Activated effector memory CD4-positive, alpha-beta T cell treated with Interleukin-2 at 50 U/mL for 16 hours (primary cell): Measurements from ENCODE around the gene PUM1.
"Not testable (repeated sequence)": the region's sequence is repeated elsewhere in the genome, so short reads cannot be mapped to it uniquely, and the experiment has no call there.

Experiments used
- DNase-seq: peaks from one replicate; pipeline ENCODE4 v3.0.0-alpha.2; 2020

Gene PUM1

GRCh38 chr1:30955448-30956015 is 110.0 kb downstream of the PUM1 start:
- no peak for DNase-seq

GRCh38 chr1:30953685-30954084 is 111.8 kb downstream of the PUM1 start:
- no peak for DNase-seq

GRCh38 chr1:30952098-30952497 is 113.4 kb downstream of the PUM1 start:
- no peak for DNase-seq

GRCh38 chr1:30950700-30951099 is 114.8 kb downstream of the PUM1 start:
- DNase-seq: no peak

DNA sequence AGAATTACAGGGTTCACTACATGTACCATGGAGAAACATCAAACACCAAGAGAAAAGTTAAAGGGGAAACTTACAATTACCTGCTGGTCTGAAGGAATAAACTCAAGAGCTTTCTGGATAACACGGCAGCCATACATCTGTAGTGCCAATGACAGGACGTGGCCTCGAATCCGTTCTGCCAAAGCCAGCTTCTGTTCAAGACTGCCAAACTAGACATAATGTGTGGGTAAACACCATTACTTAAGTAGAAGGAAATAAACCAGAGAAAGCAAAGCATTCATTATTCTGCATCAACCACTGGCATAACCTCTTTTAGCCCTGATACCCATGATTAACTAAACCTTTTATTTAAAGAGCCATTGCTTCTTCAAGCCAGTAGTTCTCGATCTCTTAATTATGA is 115.5 kb downstream of the PUM1 start:
- no peak for DNase-seq

DNA sequence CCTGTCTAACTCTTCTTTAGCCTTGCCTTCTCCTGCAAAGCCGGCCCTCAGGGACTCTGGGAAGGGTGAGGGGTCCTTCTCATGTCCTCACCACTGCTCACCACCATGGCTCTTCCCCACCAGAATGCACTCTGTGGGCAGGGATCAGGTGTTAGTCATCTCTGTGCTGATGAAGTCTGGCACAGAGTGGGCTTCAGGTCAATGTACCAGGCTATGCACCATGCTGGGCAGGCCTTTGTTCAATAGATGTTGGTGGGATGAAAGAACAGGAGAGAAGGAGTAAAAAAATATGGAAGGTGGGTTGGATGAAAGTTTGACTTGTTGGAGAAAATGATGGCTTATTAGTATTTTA is 116.1 kb downstream of the PUM1 start:
- not testable (repeated sequence) for DNase-seq

GRCh38 chr1:30948813-30949486 is 116.6 kb downstream of the PUM1 start:
- not testable (repeated sequence) for DNase-seq

DNA sequence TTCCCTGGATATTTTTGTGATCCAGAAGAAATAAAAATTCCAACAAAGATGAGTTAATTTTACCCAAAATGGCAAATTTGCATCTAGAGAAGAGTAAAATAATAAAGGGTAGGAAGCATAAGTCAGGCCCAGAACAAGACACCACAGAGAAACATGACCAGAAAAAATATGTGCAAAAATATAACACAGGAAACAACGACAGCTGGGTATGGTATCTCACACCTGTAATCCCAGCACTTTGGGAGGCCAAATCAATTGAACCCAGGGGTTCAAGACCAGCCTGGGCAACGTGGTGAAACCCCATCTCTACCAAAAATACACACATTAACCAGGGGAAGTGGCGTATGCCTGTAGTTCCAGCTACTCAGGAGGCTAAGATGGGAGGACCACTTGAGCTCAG is 117.2 kb downstream of the PUM1 start:
- no peak for DNase-seq

GRCh38 chr1:30947212-30947611 is 118.3 kb downstream of the PUM1 start:
- no peak for DNase-seq

GRCh38 chr1:30942326-30942963 is 123.1 kb downstream of the PUM1 start:
- no peak for DNase-seq

GRCh38 chr1:30940541-30940940 is 125.0 kb downstream of the PUM1 start:
- DNase-seq: no peak

- DNase-seq: no peak
These were observed 128.9 kb downstream of the PUM1 start for GRCh38 chr1:30936541-30937171.

- DNase-seq: not testable (repeated sequence)
These were observed 129.8 kb downstream of the PUM1 start for GRCh38 chr1:30935758-30936157.

DNA sequence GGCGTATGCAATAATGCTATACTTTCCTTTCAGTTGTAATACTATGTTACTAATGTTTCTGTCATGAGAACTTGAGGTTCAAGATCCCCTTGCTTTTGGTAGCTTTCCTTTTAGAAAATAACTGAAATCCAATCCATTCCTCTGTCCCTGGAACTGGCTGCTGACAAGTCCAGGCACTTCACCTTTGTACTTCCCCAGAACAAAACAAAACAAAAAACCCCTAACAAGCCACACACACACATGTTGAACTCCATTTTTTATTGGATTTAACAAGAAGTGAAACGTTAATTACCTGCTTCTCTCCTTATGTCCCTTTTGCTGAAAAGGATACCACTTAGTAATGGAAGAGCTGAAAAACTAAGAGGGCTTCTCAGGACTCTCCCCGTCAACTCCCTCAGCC is 130.9 kb downstream of the PUM1 start:
- DNase-seq: no peak

GRCh38 chr1:30933874-30934252 is 131.7 kb downstream of the PUM1 start:
- DNase-seq: no peak

- DNase-seq: no peak
These were observed 134.8 kb downstream of the PUM1 start for GRCh38 chr1:30930631-30931173.

DNA sequence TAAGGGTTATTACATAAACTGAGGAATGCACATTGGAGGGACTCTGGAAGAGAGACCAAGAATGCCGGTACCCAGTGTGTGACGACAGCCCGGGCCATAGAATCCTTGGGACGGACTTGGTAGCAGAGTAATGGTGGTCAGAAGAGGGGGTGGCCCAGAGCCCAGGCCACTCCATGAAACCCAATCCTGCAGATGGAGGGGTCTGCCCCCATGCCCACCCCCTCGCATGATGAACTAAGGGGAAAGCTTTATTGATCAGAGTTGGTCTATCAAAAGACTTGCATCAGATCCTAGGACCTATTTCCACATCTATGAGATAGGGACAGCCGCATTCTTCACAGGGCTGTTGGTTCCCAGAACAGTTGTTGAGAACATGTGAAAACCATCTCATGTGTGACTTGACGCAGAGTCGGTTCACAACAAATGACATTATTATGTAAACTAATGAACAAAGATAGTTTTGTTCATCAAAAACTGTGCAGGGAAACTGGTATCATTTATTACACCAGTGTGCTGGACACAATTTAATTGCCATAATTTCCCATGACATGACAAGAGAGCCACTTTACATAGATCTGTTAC is 135.5 kb downstream of the PUM1 start:
- DNase-seq: no peak

- DNase-seq: no peak
These were observed 136.2 kb downstream of the PUM1 start for GRCh38 chr1:30929135-30929889.

DNA sequence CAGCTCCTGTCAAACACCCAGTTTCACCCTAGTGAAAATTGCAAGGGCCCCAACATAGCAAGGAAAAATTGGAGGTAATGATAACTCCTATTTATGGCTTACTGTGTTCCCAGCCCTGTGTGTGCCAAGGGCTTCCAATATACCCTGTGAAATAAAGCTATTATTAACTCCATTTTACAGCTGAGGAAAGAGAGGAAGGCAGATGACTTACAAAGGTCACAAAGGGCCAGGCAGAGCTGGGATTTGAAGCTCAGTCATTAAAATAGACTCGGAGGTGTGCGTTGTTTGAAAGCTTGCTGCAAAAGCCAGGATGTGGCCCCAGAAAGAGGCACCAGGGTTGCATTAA is 136.8 kb downstream of the PUM1 start:
- no peak for DNase-seq

GRCh38 chr1:30928171-30928570 is 137.3 kb downstream of the PUM1 start:
- DNase-seq: no peak

DNA sequence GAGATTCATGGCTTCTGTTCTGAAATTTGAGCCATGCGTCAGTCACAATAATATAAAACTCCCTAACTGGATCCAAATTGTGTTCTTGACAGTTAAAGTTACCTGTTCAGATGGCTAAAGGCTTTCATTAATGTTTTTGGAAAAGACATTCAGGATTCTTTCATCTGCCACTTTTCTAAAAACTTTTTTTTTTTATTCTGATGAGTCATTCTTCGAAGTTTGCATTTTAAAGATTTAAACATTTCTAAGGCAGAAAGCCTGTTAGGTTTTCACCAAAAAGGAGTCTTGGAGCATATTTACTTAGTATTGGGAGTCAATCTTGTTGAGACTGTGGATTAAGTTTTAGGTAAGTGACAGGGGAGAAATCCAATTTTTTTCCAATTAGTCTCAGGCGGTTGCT is 138.1 kb downstream of the PUM1 start:
- no peak for DNase-seq

DNA sequence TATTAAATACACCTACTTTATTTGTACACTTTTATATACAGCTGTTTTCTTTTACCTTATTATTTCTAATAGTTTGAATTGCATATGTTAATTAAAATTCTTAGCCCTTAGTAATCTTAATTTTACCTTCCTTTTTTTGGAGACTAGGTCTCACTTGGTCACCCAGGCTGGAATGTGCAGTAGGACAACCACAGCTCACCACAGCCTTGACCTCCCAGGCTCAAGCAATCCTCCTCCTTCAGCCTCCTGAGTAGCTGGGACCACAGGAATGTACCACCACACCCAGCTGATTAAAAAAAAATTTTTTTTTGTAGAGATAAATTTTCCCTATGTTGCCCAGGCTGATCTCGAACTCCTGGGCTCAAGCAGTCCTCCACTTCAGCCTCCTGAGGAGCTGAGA is 141.9 kb downstream of the PUM1 start:
- DNase-seq: no peak

- DNase-seq: no peak
These were observed 144.7 kb downstream of the PUM1 start for GRCh38 chr1:30920827-30921226.
